Ishikawa (cell line): ENCODE measurements around the gene KCNG2.

Experiments
- CEBPB ChIP-seq: IDR thresholded peaks from 2 replicates; pipeline ENCODE4 v1.6.1; 2012
- CREB1 ChIP-seq: IDR thresholded peaks from 2 replicates; pipeline ENCODE4 v1.6.1; 2012; ENCODE audit warnings: low read depth
- EGR1 ChIP-seq: IDR thresholded peaks from 2 replicates; pipeline ENCODE4 v1.6.1; 2012
- EP300 ChIP-seq: IDR thresholded peaks from 2 replicates; pipeline ENCODE4 v1.6.1; 2012; ENCODE audit warnings: borderline replicate concordance
- FOXM1 ChIP-seq: IDR thresholded peaks from 2 replicates; pipeline ENCODE4 v1.6.1; 2012; ENCODE audit warnings: low read depth, borderline replicate concordance
- RAD21 ChIP-seq: IDR thresholded peaks from 2 replicates; pipeline ENCODE4 v1.6.1; 2012; ENCODE audit warnings: low read depth
- TAF1 ChIP-seq: IDR thresholded peaks from 2 replicates; pipeline ENCODE4 v1.6.1; 2012; ENCODE audit warnings: low read depth, mild to moderate bottlenecking
- YY1 ChIP-seq: IDR thresholded peaks from 2 replicates; pipeline ENCODE4 v1.6.1; 2012; ENCODE audit warnings: low read depth
- TF ChIP-seq, protein P1 (sequence below): IDR thresholded peaks from 2 replicates; pipeline ENCODE4 v1.6.1; 2012
- TF ChIP-seq, protein P2 (sequence below): IDR thresholded peaks from 2 replicates; pipeline ENCODE4 v1.6.1; 2012; ENCODE audit warnings: low read depth, mild to moderate bottlenecking
- TF ChIP-seq, protein P3 (sequence below): IDR thresholded peaks from 2 replicates; pipeline ENCODE4 v1.6.1; 2012

DNA sequence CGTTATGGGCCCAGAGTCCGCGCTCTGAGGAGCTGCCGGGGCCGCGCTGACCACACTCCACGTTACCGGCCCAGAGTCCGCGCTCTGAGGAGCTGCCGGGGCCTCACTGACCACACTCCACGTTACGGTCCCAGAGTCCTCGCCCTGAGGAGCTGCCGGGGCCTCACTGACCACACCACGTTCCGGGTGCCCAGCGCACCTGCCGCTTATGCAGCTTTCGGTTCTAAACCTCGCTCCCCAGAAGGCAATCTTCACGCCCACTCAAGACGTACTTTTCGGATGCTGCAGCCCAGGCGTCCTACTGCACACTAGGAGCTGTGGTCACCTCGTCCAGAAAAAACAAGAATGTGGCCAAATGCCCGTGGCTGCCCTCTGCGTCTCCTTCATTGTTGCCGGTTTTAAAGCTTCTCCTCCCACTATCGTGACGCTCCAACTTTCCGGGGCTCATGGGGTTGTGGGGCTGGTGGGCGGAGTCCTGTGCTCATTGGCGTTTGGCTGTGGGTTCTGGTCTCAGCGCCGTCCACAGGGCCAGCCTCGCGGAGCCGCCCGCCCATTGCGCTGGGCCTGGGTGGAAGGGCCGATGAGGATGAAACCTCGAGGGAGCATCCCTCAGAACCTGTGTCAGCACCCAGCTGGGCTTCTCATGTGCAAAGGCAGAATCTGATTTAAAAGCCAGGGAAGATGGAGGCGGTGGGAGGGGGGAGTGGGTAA, 11.9 kb downstream of the KCNG2 start:
- no peak for TF ChIP-seq TAF1
- no peak for TF ChIP-seq CEBPB
- no peak for TF ChIP-seq EP300
- no peak for TF ChIP-seq YY1
- no peak for TF ChIP-seq RAD21
- TF ChIP-seq EGR1, result no peak
- no peak for TF ChIP-seq CREB1
- TF ChIP-seq, protein P1, sequence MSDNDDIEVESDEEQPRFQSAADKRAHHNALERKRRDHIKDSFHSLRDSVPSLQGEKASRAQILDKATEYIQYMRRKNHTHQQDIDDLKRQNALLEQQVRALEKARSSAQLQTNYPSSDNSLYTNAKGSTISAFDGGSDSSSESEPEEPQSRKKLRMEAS, result no peak
- TF ChIP-seq, protein P2, sequence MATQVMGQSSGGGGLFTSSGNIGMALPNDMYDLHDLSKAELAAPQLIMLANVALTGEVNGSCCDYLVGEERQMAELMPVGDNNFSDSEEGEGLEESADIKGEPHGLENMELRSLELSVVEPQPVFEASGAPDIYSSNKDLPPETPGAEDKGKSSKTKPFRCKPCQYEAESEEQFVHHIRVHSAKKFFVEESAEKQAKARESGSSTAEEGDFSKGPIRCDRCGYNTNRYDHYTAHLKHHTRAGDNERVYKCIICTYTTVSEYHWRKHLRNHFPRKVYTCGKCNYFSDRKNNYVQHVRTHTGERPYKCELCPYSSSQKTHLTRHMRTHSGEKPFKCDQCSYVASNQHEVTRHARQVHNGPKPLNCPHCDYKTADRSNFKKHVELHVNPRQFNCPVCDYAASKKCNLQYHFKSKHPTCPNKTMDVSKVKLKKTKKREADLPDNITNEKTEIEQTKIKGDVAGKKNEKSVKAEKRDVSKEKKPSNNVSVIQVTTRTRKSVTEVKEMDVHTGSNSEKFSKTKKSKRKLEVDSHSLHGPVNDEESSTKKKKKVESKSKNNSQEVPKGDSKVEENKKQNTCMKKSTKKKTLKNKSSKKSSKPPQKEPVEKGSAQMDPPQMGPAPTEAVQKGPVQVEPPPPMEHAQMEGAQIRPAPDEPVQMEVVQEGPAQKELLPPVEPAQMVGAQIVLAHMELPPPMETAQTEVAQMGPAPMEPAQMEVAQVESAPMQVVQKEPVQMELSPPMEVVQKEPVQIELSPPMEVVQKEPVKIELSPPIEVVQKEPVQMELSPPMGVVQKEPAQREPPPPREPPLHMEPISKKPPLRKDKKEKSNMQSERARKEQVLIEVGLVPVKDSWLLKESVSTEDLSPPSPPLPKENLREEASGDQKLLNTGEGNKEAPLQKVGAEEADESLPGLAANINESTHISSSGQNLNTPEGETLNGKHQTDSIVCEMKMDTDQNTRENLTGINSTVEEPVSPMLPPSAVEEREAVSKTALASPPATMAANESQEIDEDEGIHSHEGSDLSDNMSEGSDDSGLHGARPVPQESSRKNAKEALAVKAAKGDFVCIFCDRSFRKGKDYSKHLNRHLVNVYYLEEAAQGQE, result no peak
- no peak for TF ChIP-seq FOXM1
- TF ChIP-seq, protein P3, sequence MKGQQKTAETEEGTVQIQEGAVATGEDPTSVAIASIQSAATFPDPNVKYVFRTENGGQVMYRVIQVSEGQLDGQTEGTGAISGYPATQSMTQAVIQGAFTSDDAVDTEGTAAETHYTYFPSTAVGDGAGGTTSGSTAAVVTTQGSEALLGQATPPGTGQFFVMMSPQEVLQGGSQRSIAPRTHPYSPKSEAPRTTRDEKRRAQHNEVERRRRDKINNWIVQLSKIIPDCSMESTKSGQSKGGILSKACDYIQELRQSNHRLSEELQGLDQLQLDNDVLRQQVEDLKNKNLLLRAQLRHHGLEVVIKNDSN, result no peak
